ENCODE results near the gene BMP7.

DNA sequence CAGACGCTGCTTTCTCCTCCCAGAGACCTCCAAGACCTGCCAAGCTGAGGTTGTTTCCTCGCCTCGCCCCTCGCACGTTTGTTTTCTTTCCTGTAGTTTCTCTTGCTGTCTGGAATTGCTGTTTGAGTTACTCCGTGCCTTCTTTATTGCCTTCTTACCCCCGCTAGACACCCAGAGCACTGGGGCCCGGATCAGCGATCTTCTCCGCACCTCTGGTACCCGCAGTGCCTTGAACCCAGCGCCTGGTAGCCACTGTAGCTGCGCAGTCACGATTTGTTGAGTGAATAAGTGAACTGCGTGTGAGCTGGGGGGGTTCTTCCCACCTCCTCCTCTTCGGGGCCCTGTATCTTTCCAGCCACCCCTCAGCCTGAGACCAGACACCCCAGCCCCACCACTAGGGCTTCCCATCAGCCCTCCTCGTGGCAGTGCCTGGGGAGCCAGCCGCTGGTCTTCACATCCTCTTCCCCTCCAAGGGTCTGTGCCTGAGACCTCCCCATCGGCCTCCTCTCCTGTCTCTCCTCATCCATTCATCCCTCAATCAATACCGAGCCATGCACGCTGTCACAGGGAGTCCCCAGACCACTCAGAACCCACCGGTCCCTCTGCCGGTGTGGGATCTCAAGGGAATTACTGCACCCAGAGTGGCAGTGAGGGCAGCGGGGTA is 849 bp upstream of the BMP7 start:
- TF ChIP-seq, protein P1, sequence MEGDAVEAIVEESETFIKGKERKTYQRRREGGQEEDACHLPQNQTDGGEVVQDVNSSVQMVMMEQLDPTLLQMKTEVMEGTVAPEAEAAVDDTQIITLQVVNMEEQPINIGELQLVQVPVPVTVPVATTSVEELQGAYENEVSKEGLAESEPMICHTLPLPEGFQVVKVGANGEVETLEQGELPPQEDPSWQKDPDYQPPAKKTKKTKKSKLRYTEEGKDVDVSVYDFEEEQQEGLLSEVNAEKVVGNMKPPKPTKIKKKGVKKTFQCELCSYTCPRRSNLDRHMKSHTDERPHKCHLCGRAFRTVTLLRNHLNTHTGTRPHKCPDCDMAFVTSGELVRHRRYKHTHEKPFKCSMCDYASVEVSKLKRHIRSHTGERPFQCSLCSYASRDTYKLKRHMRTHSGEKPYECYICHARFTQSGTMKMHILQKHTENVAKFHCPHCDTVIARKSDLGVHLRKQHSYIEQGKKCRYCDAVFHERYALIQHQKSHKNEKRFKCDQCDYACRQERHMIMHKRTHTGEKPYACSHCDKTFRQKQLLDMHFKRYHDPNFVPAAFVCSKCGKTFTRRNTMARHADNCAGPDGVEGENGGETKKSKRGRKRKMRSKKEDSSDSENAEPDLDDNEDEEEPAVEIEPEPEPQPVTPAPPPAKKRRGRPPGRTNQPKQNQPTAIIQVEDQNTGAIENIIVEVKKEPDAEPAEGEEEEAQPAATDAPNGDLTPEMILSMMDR (conservative IDR thresholded peaks at IDR 0.05 in 1 of 2, IDR thresholded peaks at IDR 0.05 in 1 of 2; ENCODE audit: extremely low read depth in 1 of 2, insufficient read depth in 1 of 2, low read depth in 1 of 2, low read length in 2 of 2), result no peak
- TF ChIP-seq EZH2 (IDR thresholded peaks at IDR 0.05; ENCODE audit: borderline replicate concordance, low read length), result no peak
